ENCODE data around the gene CARMIL3. TPM values are rescaled to one million over a fixed set of nuclear protein-coding genes. Genes with fewer than 3 reads are reported as not detected.
"Not testable (repeated sequence)": the region's sequence is repeated elsewhere in the genome, so short reads cannot be mapped to it uniquely, and the experiment has no call there.

CARMIL3 gene
- total RNA-seq, 2 donors from 2014 or later = 1.9 to 2.1 TPM

DNA sequence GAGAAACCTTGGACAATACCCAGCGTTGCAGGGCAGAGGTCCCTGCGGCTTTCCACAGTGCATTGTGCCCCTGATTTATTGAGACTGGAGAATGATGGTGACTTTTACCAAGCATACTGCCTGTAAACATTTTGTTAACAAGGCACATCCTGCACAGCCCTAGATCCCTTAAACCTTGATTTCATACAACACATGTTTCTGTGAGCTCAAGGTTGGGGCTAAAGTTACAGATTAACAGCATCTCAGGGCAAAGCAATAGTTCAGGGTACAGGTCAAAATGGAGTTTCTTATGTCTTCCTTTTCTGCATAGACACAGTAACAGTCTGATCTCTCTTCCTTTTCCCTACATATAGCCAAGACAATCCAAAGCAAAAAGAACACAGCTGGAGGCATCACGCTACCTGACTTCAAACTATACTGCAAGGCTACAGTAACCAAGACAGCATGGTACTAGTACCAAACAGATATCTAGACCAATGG is 26.8 kb upstream of the CARMIL3 start:
- not testable (repeated sequence) for ATAC-seq (replicated peaks in 1 of 2)

DNA sequence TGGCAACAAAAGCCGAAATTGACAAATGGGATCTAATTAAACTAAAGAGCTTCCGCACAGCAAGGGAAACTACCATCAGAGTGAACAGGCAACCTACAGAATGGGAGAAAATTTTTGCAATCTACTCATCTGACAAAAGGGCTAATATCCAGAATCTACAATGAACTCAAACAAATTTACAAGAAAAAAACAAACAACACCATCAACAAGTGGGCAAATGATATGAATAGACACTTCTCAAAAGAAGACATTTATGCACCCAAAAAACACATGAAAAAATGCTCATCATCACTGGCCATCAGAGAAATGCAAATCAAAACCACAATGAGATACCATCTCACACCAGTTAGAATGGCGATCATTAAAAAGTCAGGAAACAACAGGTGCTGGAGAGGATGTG is 22.1 kb upstream of the CARMIL3 start:
- not testable (repeated sequence) for H3K4me3 Mint-ChIP-seq; H3K9me3 Mint-ChIP-seq; H3K27ac Mint-ChIP-seq; ATAC-seq (replicated peaks in 1 of 2); H3K4me1 Mint-ChIP-seq (ENCODE audit: low read depth); DNase-seq
- peaks cover 12% of the 10 kb centered on the region for H3K27me3 Mint-ChIP-seq (ENCODE audit: low read depth)
- H3K36me3 Mint-ChIP-seq (ENCODE audit: insufficient read depth in 2 of 2) = peaks cover 8 to 16% of the 10 kb centered on the region in 2 donors

More for the DNA sequence above, 26.8 kb upstream of the CARMIL3 start:
- DNase-seq; H3K27ac Mint-ChIP-seq; H3K4me3 Mint-ChIP-seq; H3K4me1 Mint-ChIP-seq (ENCODE audit: low read depth); H3K9me3 Mint-ChIP-seq; H3K36me3 Mint-ChIP-seq (ENCODE audit: insufficient read depth in 2 of 2): not testable (repeated sequence)
- peaks cover 20% of the 10 kb centered on the region for H3K27me3 Mint-ChIP-seq (ENCODE audit: low read depth)

- not testable (repeated sequence) for DNase-seq; ATAC-seq (replicated peaks in 1 of 2); H3K9me3 Mint-ChIP-seq; H3K27ac Mint-ChIP-seq; H3K4me3 Mint-ChIP-seq; H3K4me1 Mint-ChIP-seq (ENCODE audit: low read depth)
- Mint-ChIP-seq H3K27me3 (ENCODE audit: low read depth) (peaks cover 11% of the 10 kb centered on the region), H3K36me3 (ENCODE audit: insufficient read depth in 2 of 2) (peaks cover 6 to 16% of the 10 kb centered on the region in 2 donors)
Observed at GRCh38 chr14:24031331-24031730, 20.5 kb upstream of the CARMIL3 start.

DNA sequence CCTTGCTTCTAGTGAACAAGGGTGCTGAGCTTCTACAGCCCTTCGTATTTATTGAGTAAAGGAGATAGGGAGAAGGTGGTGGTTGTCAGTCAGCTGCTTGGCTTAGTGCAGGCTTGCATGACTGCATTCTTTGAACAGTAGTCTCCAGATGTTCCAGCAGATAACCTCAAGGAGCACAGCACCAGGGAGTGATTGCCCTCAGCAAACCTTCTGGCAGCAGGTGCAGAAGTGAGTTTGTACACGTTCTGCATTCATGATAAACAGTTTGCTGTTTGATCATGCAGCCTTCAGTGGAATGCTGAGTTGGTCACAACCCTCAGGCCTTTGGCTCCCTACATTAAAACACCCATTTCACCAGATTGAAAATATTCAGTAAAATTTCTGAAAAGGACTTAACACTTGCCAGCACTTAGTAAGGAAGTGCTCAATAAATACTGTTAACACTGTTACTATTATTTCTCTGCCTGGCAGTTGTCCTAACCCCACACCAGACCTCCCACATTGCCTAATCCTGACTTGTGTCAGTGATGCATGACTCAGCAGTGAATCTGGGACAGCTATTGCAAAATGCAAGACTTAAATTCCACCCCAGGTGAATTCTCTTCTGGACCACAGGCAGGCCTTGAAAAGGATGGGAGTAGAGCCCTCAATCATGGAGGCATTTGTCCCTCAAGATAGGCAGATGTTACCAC is 18.9 kb upstream of the CARMIL3 start:
- DNase-seq (no peak), ATAC-seq (replicated peaks in 1 of 2) (no peak)
- Mint-ChIP-seq H3K27ac (no peak overlapping the region), H3K4me1 (ENCODE audit: low read depth) (peaks cover 14% of the 10 kb centered on the region), H3K27me3 (ENCODE audit: low read depth) (peaks cover 7% of the 10 kb centered on the region), H3K9me3 (peaks cover 4 to 8% of the 10 kb centered on the region in 2 donors), H3K4me3 (no peak overlapping the region), H3K36me3 (ENCODE audit: insufficient read depth in 2 of 2) (peaks cover 1 to 12% of the 10 kb centered on the region in 2 donors)

DNA sequence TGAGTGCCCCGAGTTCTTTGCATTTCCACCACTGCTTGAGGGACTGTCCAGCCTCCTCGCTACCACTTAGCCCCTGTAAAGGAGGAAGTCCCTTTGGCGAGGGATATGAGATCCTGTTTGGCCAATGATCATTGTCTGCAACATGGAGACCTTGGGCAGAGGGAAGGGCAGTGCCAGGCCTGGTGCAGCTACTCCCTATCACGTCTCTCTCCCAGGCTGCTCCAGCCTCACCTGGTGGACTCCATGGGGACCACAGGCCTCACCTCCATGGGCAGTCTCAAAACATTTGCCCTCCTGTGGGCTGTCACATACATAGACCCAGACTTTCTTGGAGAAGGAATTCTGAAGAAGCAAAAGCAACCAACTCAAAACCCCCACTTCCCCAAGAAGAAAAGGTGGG is 16.0 kb upstream of the CARMIL3 start:
- Mint-ChIP-seq H3K4me1 (ENCODE audit: low read depth) (peaks cover 14% of the 10 kb centered on the region), H3K27ac (peak overlapping the region; percentile 50), H3K36me3 (ENCODE audit: insufficient read depth in 2 of 2) (peaks cover 0 to 10% of the 10 kb centered on the region in 2 donors), H3K4me3 (peak overlapping the region; percentile 87 to 99)
- H3K9me3 Mint-ChIP-seq; H3K27me3 Mint-ChIP-seq (ENCODE audit: low read depth); DNase-seq: not testable (repeated sequence)
- ATAC-seq (replicated peaks in 1 of 2) = peak; percentile 21 to 23

DNA sequence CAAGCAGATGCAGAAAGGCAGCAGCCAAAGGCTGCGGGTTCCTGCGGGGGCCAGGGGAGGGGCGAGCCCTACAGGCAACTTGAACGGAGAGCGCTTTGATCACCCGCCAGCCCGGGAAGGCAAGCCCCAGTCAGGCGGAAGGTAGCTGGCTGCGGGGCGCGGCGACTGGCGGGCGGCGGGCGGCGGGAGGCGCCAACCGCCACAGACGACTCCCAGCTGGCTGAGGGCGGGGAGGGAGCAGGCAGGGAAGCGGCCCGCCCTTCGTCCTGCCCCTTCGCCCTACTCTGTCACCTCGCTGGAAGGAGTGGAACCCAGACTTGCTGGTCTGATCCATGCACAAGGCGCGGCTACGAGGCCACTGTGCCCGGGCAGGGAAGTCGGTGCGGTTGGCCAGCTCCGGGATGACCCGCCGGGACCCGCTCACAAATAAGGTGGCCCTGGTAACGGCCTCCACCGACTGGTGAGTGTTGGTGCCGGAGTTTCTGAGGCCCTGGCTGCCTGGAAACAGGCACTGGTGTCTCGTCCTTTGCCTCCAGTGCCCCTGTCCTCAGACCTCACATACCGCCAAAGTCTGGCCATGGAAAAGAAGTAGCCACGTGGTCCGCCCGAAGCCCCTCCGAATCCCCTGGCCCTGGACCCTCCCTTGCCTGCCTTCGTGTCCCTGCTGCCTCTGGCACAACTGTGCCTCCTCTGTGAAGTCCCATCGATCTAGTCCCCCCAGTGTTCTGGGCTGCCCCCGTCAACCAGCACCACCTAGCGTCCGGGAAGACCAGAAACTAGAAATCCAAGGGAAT is 15.4 kb upstream of the CARMIL3 start:
- Mint-ChIP-seq H3K4me1 (ENCODE audit: low read depth) (peaks cover 14% of the 10 kb centered on the region), H3K27me3 (ENCODE audit: low read depth) (no peaks in the 10 kb centered on the region), H3K9me3 (peaks cover 2 to 4% of the 10 kb centered on the region in 2 donors), H3K27ac (peak overlapping the region; percentile 50), H3K4me3 (peak overlapping the region; percentile 87 to 99), H3K36me3 (ENCODE audit: insufficient read depth in 2 of 2) (peaks cover 0 to 7% of the 10 kb centered on the region in 2 donors)
- ATAC-seq (replicated peaks in 1 of 2) (peak; percentile 84 to 86), DNase-seq (peak; percentile 73 to 74)

DNA sequence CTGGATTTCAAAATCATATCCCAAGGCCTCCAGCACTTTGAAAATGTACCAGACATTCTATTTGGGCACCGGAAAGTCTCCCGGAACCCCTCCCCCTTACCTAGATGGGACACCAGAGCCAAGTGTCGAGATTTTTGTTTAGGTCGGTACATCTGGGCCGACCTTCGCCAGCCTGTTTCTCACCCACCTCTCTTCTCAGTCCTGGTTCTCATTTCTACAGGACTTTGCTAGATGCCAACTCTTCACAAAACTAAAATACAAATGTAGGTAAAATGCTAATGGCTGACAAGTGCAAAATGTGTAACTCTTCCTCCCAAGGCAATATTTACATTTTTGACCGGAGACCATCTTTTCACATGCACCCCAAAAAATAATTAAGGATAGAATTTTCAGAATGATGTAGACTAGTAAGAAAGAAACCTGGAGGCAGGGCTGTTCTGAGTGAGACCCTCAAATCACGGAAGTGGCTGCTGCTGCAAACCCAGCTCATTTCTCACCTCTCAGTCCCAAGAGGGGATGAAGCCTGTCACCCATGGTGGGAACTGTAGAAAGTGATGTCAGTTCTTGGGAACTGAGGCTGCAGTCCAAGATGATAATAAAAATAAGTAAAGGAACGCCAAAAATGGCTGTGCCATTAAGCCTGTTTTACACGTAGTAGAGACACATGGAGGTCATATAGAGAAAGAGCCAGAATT is 14.7 kb upstream of the CARMIL3 start:
- not testable (repeated sequence) for H3K27me3 Mint-ChIP-seq (ENCODE audit: low read depth); DNase-seq; H3K36me3 Mint-ChIP-seq (ENCODE audit: insufficient read depth in 2 of 2); H3K9me3 Mint-ChIP-seq
- H3K4me3 Mint-ChIP-seq = peak overlapping the region; percentile 87 to 99
- peak overlapping the region; percentile 49 for H3K27ac Mint-ChIP-seq
- peak; percentile 6 to 14 for ATAC-seq (replicated peaks in 1 of 2)
- peaks cover 14% of the 10 kb centered on the region for H3K4me1 Mint-ChIP-seq (ENCODE audit: low read depth)

GRCh38 chr14:24037658-24038037 is 14.2 kb upstream of the CARMIL3 start:
- Mint-ChIP-seq H3K36me3 (ENCODE audit: insufficient read depth in 2 of 2) (no peaks in the 10 kb centered on the region), H3K4me1 (ENCODE audit: low read depth) (peaks cover 14% of the 10 kb centered on the region), H3K27ac (no peak overlapping the region), H3K27me3 (ENCODE audit: low read depth) (no peaks in the 10 kb centered on the region), H3K9me3 (no peaks in the 10 kb centered on the region), H3K4me3 (no peak overlapping the region)
- no peak for DNase-seq
- ATAC-seq (replicated peaks in 1 of 2) = no peak

GRCh38 chr14:24038686-24039085 is 13.1 kb upstream of the CARMIL3 start:
- Mint-ChIP-seq H3K27ac (no peak overlapping the region), H3K4me3 (no peak overlapping the region), H3K36me3 (ENCODE audit: insufficient read depth in 2 of 2) (no peaks in the 10 kb centered on the region), H3K4me1 (ENCODE audit: low read depth) (peaks cover 14% of the 10 kb centered on the region), H3K9me3 (no peaks in the 10 kb centered on the region), H3K27me3 (ENCODE audit: low read depth) (no peaks in the 10 kb centered on the region)
- DNase-seq = no peak
- ATAC-seq (replicated peaks in 1 of 2) = no peak

- Mint-ChIP-seq H3K9me3 (no peaks in the 10 kb centered on the region), H3K27ac (no peak overlapping the region)
Observed at GRCh38 chr14:24040692-24041091, 11.1 kb upstream of the CARMIL3 start.

DNA sequence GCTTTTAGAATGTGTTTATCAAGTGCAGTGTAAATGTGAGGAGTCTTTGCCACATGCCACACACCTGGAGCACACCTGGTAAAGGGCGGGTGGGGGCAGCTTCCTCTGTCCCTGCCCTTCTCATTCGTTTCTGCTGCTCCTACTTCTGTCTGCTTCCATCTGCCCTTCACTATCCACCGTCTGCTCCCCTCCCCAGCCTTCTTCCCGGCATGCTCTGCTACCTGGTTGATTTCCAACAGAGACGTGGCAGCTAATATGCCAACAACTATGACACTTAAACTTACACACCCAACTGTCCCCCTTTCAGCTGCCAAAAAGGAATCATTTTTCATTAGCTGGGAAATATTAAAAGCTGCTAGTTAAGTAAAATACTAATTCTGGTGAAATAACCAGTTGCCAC is 9.1 kb upstream of the CARMIL3 start:
- H3K27ac Mint-ChIP-seq = no peak overlapping the region
- no peaks in the 10 kb centered on the region for H3K4me1 Mint-ChIP-seq (ENCODE audit: low read depth)
- no peak for ATAC-seq (replicated peaks in 1 of 2)
- no peaks in the 10 kb centered on the region for H3K36me3 Mint-ChIP-seq (ENCODE audit: insufficient read depth in 2 of 2)
- H3K9me3 Mint-ChIP-seq = no peaks in the 10 kb centered on the region
- no peak for DNase-seq
- H3K4me3 Mint-ChIP-seq = no peak overlapping the region
- H3K27me3 Mint-ChIP-seq (ENCODE audit: low read depth) = no peaks in the 10 kb centered on the region

More at GRCh38 chr14:24040692-24041091, 11.1 kb upstream of the CARMIL3 start:
- ATAC-seq (replicated peaks in 1 of 2) = no peak
- H3K27me3 Mint-ChIP-seq (ENCODE audit: low read depth) = no peaks in the 10 kb centered on the region
- DNase-seq = no peak
- no peak overlapping the region for H3K4me3 Mint-ChIP-seq
- no peaks in the 10 kb centered on the region for H3K36me3 Mint-ChIP-seq (ENCODE audit: insufficient read depth in 2 of 2)
- peaks cover 9% of the 10 kb centered on the region for H3K4me1 Mint-ChIP-seq (ENCODE audit: low read depth)

DNA sequence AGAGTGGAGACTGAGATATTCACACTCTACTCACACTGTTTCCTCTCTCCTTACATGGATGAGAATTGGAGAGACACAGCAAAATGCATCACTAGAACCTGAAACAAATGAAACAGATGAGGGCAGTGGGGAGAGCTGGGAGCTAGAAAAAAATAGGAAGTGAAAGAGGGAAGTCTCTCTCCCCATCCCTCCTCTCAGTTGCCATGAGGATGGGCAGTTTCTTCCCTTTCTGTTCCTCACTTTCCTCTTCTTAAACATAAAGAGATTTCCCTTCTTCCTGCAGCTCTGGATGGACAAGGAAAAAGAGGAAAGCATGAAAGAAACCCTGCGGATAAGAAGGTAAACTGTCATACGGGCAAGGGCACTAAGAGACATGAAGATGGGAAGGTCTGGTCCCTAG is 2.8 kb upstream of the CARMIL3 start:
- not testable (repeated sequence) for H3K27ac Mint-ChIP-seq; DNase-seq; H3K9me3 Mint-ChIP-seq; H3K27me3 Mint-ChIP-seq (ENCODE audit: low read depth); ATAC-seq (replicated peaks in 1 of 2); H3K4me3 Mint-ChIP-seq; H3K36me3 Mint-ChIP-seq (ENCODE audit: insufficient read depth in 2 of 2)
- H3K4me1 Mint-ChIP-seq (ENCODE audit: low read depth) = peaks cover 19% of the 10 kb centered on the region

- ATAC-seq (replicated peaks in 1 of 2); H3K36me3 Mint-ChIP-seq (ENCODE audit: insufficient read depth in 2 of 2); H3K9me3 Mint-ChIP-seq; H3K27me3 Mint-ChIP-seq (ENCODE audit: low read depth); H3K27ac Mint-ChIP-seq; DNase-seq: not testable (repeated sequence)
- H3K4me1 Mint-ChIP-seq (ENCODE audit: low read depth) = peaks cover 19% of the 10 kb centered on the region
- peak overlapping the region; percentile 79 to 82 for H3K4me3 Mint-ChIP-seq
Observed at GRCh38 chr14:24050753-24051152, 1.1 kb upstream of the CARMIL3 start.
